Peyer's patch (tissue), 4 donors: ENCODE measurements around the gene PRG2.

ENCODE experiments used
- CTCF ChIP-seq, 6 experiments: fragments of 450-650 bp in 4 of 6; fragments of 200-600 bp in 2 of 6; sonication (generic) in 1 of 6; IDR thresholded peaks; one replicate each; pipeline ENCODE4 v1.5.1; 2017 to 2019; ENCODE audit warnings: antibody characterized with exemption in 6 of 6, mild to moderate bottlenecking in 3 of 6, moderate library complexity in 1 of 6
- POLR2A ChIP-seq, 2 donors: fragments of 450-650 bp; IDR thresholded peaks; one replicate each; pipeline ENCODE4 v1.5.1; 2017; ENCODE audit warnings: antibody characterized with exemption in 2 of 2, mild to moderate bottlenecking in 2 of 2, moderate library complexity in 2 of 2

GRCh38 chr11:57357856-57358255 lies 32.6 kb downstream of the PRG2 start:
- TF ChIP-seq POLR2A (IDR thresholded peaks at IDR 0.05) = no peak
- TF ChIP-seq CTCF (IDR thresholded peaks at IDR 0.05) = no peak
